Endodermal cell (in vitro differentiated cells): Measurements from ENCODE around the gene C5orf63. TPM values are rescaled to one million over a fixed set of nuclear protein-coding genes. Genes with fewer than 3 reads are reported as not detected.
"Not testable (repeated sequence)": the region's sequence is repeated elsewhere in the genome, so short reads cannot be mapped to it uniquely, and the experiment has no call there.

Source experiments
- DNase-seq: peaks from one replicate; pipeline ENCODE4 v3.0.0-alpha.2; 2017
- H3K27ac ChIP-seq: 2 replicates; pipeline ENCODE4 v1.5.1; 2013; ENCODE audit warnings: mild to moderate bottlenecking, low read depth, low read length, moderate library complexity
- H3K27me3 ChIP-seq: 2 replicates; pipeline ENCODE4 v1.6.1; 2013; ENCODE audit warnings: mild to moderate bottlenecking, low read length, moderate library complexity; ENCODE audit not compliant: insufficient read depth, control insufficient read depth, poor library complexity, severe bottlenecking
- H3K36me3 ChIP-seq: 2 replicates; pipeline ENCODE4 v1.7.0; 2013; ENCODE audit warnings: mild to moderate bottlenecking, low read length, moderate library complexity; ENCODE audit not compliant: control insufficient read depth, insufficient read depth
- H3K4me1 ChIP-seq: one replicate; pipeline ENCODE4 v1.7.0; 2013; ENCODE audit warnings: low read length; ENCODE audit not compliant: control insufficient read depth, insufficient read depth
- H3K4me3 ChIP-seq: 2 replicates; pipeline ENCODE4 v1.5.1; 2013; ENCODE audit warnings: mild to moderate bottlenecking, low read length, moderate library complexity
- H3K9ac ChIP-seq: 2 replicates; pipeline ENCODE4 v1.6.1; 2013; ENCODE audit warnings: mild to moderate bottlenecking, low read length, moderate library complexity; ENCODE audit not compliant: poor library complexity, severe bottlenecking; ENCODE audit errors: extremely low read depth
- H3K9me3 ChIP-seq: 2 replicates; pipeline ENCODE4 v1.6.1; 2013; ENCODE audit warnings: mild to moderate bottlenecking, low read length, moderate library complexity; ENCODE audit not compliant: control insufficient read depth
- H3K27ac Mint-ChIP-seq: 2 replicates; pipeline ENCODE4 v1.8.0; 2020; ENCODE audit warnings: mixed read lengths
- H3K27me3 Mint-ChIP-seq: 2 replicates; pipeline ENCODE4 v1.8.0; 2021; ENCODE audit warnings: mild to moderate bottlenecking, mixed read lengths; ENCODE audit not compliant: insufficient read depth
- H3K36me3 Mint-ChIP-seq: 2 replicates; pipeline ENCODE4 v1.8.0; 2020; ENCODE audit warnings: low read depth, mixed read lengths
- H3K4me1 Mint-ChIP-seq: 2 replicates; pipeline ENCODE4 v1.8.0; 2020; ENCODE audit warnings: mixed read lengths
- H3K4me3 Mint-ChIP-seq: 2 replicates; pipeline ENCODE4 v1.8.0; 2020; ENCODE audit warnings: mild to moderate bottlenecking, moderate library complexity, mixed read lengths
- H3K9me3 Mint-ChIP-seq: 2 replicates; pipeline ENCODE4 v1.8.0; 2020; ENCODE audit warnings: mild to moderate bottlenecking, mixed read lengths
- WGBS, 2 experiments: methylation state at CpG; one replicate each; pipeline versions ENCODE4 v1.1.5 to v1.1.7; 2013; ENCODE audit warnings: missing lambda C conversion rate in 2 of 2, mixed read lengths in 1 of 2; ENCODE audit not compliant: insufficient coverage in 1 of 2, insufficient read length in 1 of 2; 5-methylcytosine and 5-hydroxymethylcytosine counted together
- total RNA-seq, 2 donors: library from RNA; stranded (reverse); fragmentation: NEBNext Ultra II Directional in 1 of 2; extraction: Animal tissue kit (Norgen Biotek cat#: 25700) in 1 of 2; gene quantifications; 2 replicates in 1 of 2; 3 replicates in 1 of 2; pipeline ENCODE4 v1.2.1, GENCODE V29; 2021
- TF ChIP-seq, protein P1 (sequence below): fragments of 200-600 bp; sonication (generic); conservative IDR thresholded peaks from 2 replicates; pipeline ENCODE4 v1.5.0; 2021; ENCODE audit warnings: antibody characterized with exemption, mild to moderate bottlenecking

Gene C5orf63
- total RNA-seq, 2 donors from 2014 or later = 0.86 to 9.4 TPM

GRCh38 chr5:127026166-127026565 lies 47.1 kb downstream of the C5orf63 start:
- H3K36me3 Mint-ChIP-seq = no peaks in the 10 kb centered on the region
- TF ChIP-seq, protein P1, sequence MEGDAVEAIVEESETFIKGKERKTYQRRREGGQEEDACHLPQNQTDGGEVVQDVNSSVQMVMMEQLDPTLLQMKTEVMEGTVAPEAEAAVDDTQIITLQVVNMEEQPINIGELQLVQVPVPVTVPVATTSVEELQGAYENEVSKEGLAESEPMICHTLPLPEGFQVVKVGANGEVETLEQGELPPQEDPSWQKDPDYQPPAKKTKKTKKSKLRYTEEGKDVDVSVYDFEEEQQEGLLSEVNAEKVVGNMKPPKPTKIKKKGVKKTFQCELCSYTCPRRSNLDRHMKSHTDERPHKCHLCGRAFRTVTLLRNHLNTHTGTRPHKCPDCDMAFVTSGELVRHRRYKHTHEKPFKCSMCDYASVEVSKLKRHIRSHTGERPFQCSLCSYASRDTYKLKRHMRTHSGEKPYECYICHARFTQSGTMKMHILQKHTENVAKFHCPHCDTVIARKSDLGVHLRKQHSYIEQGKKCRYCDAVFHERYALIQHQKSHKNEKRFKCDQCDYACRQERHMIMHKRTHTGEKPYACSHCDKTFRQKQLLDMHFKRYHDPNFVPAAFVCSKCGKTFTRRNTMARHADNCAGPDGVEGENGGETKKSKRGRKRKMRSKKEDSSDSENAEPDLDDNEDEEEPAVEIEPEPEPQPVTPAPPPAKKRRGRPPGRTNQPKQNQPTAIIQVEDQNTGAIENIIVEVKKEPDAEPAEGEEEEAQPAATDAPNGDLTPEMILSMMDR = no peak

DNA sequence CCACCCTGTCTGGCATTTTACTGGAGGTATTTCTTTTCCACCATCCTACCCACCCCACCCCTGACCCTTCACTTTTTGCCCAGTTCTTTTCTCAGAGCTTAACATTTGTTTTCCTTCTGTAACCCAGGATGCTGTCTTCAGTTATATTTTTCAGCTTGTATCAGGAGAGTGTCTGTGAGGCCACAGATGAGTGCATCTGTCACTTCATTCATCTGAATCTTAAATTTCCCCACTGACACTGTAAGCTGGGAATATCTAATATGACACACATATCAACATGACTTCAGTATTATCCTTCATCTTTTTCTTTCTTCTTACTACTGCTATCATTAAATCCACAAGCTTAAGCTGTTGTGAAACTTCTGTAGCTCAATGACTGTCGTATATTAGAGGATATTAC lies 47.8 kb downstream of the C5orf63 start:
- Mint-ChIP-seq H3K27ac (no peak overlapping the region), H3K4me1 (peaks cover 19% of the 10 kb centered on the region), H3K36me3 (no peaks in the 10 kb centered on the region), H3K27me3 (peaks cover 14% of the 10 kb centered on the region), H3K9me3 (no peaks in the 10 kb centered on the region), H3K4me3 (no peak overlapping the region)
- TF ChIP-seq, protein P1 = no peak
- Histone ChIP-seq H3K4me3 (no peak overlapping the region), H3K27me3 (no peaks in the 10 kb centered on the region), H3K4me1 (peaks cover 13% of the 10 kb centered on the region), H3K9ac (no peak overlapping the region), H3K36me3 (no peaks in the 10 kb centered on the region), H3K9me3 (no peaks in the 10 kb centered on the region), H3K27ac (no peak overlapping the region)
- DNase-seq = no peak
- 85 to 86% methylated on average over 1 of the region's 1 CpG for WGBS, 2 experiments

More at GRCh38 chr5:127026166-127026565, 47.1 kb downstream of the C5orf63 start:
- Mint-ChIP-seq H3K4me1 (peaks cover 19% of the 10 kb centered on the region), H3K4me3 (no peak overlapping the region), H3K9me3 (no peaks in the 10 kb centered on the region), H3K27me3 (peaks cover 18% of the 10 kb centered on the region), H3K27ac (no peak overlapping the region)
- no peaks in the 10 kb centered on the region for H3K36me3 ChIP-seq
- DNase-seq = no peak
- no peak overlapping the region for H3K9ac ChIP-seq
- H3K27ac ChIP-seq = no peak overlapping the region
- 95% methylated on average over 2 of the region's 2 CpGs; no CpG with 5 or more reads in 1 of the 2 experiments for WGBS, 2 experiments
- no peak overlapping the region for H3K4me3 ChIP-seq
- H3K4me1 ChIP-seq = peaks cover 13% of the 10 kb centered on the region
- no peaks in the 10 kb centered on the region for H3K9me3 ChIP-seq
- H3K27me3 ChIP-seq = no peaks in the 10 kb centered on the region

DNA sequence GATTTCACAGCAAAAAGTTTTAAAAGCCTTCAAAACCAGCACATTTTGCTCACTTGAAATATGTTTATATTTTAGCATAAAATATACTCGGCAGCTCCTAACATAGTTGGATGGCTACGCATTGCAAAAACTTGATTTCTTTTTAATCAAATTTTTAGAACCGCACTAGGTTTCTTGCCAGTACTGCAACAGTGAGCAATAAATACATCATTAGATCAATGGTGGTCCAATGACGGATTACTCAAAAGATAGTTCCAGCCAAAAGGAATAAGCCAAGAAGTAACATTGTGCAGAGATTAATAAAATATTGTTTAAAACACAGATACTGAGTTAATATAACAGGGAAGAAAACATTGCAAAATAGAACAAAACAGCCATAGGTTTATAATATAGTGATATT lies 48.5 kb downstream of the C5orf63 start:
- Histone ChIP-seq H3K9me3 (no peaks in the 10 kb centered on the region), H3K4me1 (peaks cover 13% of the 10 kb centered on the region), H3K27me3 (no peaks in the 10 kb centered on the region), H3K36me3 (no peaks in the 10 kb centered on the region), H3K27ac (no peak overlapping the region), H3K9ac (no peak overlapping the region), H3K4me3 (no peak overlapping the region)
- no peaks in the 10 kb centered on the region for H3K36me3 Mint-ChIP-seq
- no peaks in the 10 kb centered on the region for H3K9me3 Mint-ChIP-seq
- WGBS, 2 experiments = 50 to 72% methylated on average over 2 to 4 of the region's 4 CpGs
- H3K27me3 Mint-ChIP-seq = peaks cover 14% of the 10 kb centered on the region
- no peak overlapping the region for H3K27ac Mint-ChIP-seq
- TF ChIP-seq, protein P1 = no peak
- H3K4me1 Mint-ChIP-seq = peaks cover 19% of the 10 kb centered on the region
- no peak for DNase-seq
- no peak overlapping the region for H3K4me3 Mint-ChIP-seq

GRCh38 chr5:127023552-127024191 lies 49.6 kb downstream of the C5orf63 start:
- H3K36me3 Mint-ChIP-seq, H3K4me3 Mint-ChIP-seq, DNase-seq, H3K9ac ChIP-seq, H3K27me3 ChIP-seq, H3K9me3 ChIP-seq, H3K27ac Mint-ChIP-seq, H3K27ac ChIP-seq, H3K36me3 ChIP-seq, H3K9me3 Mint-ChIP-seq, H3K27me3 Mint-ChIP-seq, H3K4me3 ChIP-seq: not testable (repeated sequence)
- WGBS, 2 experiments = 91 to 94% methylated on average over 4 of the region's 7 CpGs
- peaks cover 13% of the 10 kb centered on the region for H3K4me1 Mint-ChIP-seq
- peaks cover 13% of the 10 kb centered on the region for H3K4me1 ChIP-seq
